Measurements from ENCODE around the gene RBM10.
A peak's percentile ranks its signal among the peaks of the same experiment; 100 is the strongest.

Gene RBM10

GRCh38 chrX:47200385-47201150 is 55.5 kb downstream of the RBM10 start:
- no peak for DNase-seq

GRCh38 chrX:47201345-47201944 is 56.4 kb downstream of the RBM10 start:
- DNase-seq: no peak

- DNase-seq: no peak
Measured at GRCh38 chrX:47202316-47202715, 57.3 kb downstream of the RBM10 start.

- DNase-seq: no peak
Measured at GRCh38 chrX:47202877-47203276, 57.9 kb downstream of the RBM10 start.

GRCh38 chrX:47204970-47205369 is 59.9 kb downstream of the RBM10 start:
- no peak for DNase-seq

- no peak for DNase-seq
Measured at GRCh38 chrX:47206316-47206715, 61.3 kb downstream of the RBM10 start.

GRCh38 chrX:47208108-47208507 is 63.1 kb downstream of the RBM10 start:
- no peak for DNase-seq

- DNase-seq: no peak
Measured at GRCh38 chrX:47209508-47210238, 64.7 kb downstream of the RBM10 start.

GRCh38 chrX:47210661-47211425 is 65.8 kb downstream of the RBM10 start:
- DNase-seq: no peak

GRCh38 chrX:47212381-47213293 is 67.6 kb downstream of the RBM10 start:
- DNase-seq: no peak

GRCh38 chrX:47214435-47215077 is 69.5 kb downstream of the RBM10 start:
- DNase-seq: no peak

- DNase-seq: no peak
Measured at GRCh38 chrX:47215291-47215900, 70.4 kb downstream of the RBM10 start.

GRCh38 chrX:47216393-47216925 is 71.4 kb downstream of the RBM10 start:
- DNase-seq: no peak

GRCh38 chrX:47217121-47217851 is 72.3 kb downstream of the RBM10 start:
- DNase-seq: no peak

- DNase-seq: peak; percentile 96
Measured at GRCh38 chrX:47217852-47218279, 72.8 kb downstream of the RBM10 start.

GRCh38 chrX:47218280-47218919 is 73.4 kb downstream of the RBM10 start, which contains the start of gene CDK16:
Gene CDK16 (plus strand): TSS chrX:47218681. CDS start chrX:47223558, 4,877 bp downstream.
- DNase-seq: peak; percentile 56

GRCh38 chrX:47218920-47219815 is 74.1 kb downstream of the RBM10 start:
- peak; percentile 0 for DNase-seq

- DNase-seq: no peak
Measured at GRCh38 chrX:47221756-47222155, 76.7 kb downstream of the RBM10 start.
